HUDEP-2 (cell line): ENCODE measurements around the gene BHLHE40.

Experiments used
- DNase-seq, 76 experiments: peaks; one replicate each; lab custom pipeline; 2025; ENCODE audit not compliant: unreplicated experiment in 76 of 76; lab: John Stamatoyannopoulos, UW

The BHLHE40 gene

GRCh38 chr3:5015056-5015455 lies 35.8 kb downstream of the BHLHE40 start:
- DNase-seq = no peak

DNA sequence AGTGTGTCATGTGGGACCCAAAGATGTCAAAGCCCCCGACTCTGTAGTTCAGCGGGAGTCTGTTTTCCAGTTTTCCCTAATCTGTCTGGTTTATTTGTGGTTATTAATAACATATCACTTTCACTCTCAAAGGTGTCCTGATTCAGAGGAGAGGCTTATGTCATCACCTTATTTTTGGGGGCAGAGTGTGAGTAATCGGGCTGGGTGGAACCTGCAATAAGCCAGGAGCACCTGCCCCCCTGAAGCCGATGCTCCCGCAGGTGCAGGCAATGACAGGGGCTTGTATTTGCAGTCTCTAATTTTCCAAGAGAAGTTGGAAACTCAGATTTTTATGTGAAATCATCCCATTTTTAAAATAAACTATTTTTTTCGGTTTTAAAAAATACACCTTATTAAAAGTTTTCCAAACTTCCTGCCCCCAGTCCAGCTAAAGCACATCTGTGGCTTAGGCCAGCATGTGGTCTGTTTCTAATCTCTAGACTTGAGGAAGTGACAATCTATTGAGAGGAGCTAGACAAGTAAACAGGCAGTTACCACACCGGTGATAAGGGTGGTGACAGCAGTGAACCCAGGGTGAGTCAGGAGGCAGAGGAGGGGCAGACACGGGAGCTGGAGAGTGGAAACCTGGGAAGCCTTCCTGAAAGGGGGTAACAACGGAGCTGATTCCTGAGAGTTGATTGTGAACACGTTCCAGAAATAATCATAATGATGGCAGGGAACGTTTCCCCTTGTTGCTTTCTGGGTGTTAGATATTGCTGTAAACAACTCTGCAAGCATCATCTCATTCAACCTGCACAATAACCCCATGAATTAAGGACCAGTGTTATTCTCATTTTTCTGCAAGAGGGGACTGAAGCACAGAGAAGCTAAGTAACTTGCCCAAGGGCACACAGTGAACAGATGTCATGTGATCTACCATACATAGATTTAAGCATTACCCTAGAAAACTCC lies 37.2 kb downstream of the BHLHE40 start:
- peak in 51 of 76 experiments; percentile 2 to 74 (median 28) for DNase-seq

DNA sequence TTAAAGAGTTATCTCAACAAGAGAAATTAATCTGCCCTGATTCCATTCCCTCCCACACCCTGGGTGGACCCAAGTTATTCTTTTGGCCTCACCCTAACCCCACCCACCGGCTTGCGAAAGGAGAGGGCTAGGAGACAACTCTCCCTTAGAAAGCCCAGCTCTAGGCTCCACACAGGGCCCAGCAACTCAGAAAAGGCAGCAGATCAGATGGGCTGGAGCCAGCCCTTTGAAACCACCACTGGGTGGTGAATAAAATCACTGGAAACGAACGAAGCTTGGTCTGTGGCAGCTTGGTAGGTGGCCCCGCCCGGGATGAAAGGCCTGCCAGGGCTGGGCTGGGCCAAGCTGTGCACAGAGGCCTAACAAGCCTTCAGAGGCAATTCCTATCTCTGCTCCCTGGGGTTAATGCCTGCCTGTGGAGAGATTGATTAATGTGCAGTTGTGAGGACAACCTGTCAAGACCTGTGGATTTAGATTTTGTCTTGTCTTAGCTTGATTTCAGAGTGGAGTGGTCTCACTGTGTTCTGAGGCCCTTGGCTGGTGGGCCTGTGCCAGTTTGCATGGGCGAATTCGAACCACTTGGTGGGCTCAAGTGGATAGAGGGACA lies 38.8 kb downstream of the BHLHE40 start:
- DNase-seq = peak in 72 of 76 experiments; percentile 25 to 84 (median 60)

DNA sequence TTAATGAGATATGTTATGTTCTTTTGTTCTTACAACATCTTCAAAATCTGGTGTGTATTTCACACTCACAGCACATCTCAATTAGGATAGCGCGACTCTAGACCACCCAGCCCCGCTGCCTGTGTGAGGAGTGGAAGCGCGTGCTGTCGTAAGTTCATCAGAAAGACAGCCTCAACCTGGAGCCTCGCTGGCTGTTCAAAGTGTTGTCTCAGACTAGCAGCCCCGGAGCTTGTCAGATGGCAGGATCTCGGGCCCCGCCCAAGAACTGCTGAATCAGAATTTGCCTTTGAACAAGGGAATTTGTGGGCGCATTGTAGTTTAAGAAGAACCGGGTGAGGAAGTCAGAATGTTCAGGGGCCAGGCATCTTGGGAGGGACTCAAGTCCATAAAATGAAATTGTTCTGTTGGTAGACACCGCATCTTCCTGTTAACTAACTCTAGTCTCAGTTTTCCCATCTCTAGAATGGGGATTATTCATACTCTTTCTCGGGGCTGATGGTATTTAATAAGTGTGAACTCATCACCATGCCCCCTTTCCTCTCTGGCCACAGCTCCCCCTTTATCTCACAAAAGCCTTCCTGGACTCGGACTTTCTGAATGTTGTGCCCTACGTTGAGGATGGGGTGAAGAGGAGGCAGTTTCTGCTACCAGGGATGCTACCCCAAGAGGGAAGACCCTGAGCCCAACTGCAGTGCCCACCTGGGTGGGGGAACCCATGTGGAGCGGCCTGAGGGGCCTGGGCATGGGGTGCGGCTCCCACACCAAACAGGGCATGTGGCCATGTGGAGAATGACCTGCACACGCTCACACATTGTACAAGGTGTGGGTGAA lies 40.4 kb downstream of the BHLHE40 start:
- DNase-seq = peak in 59 of 76 experiments; percentile 7 to 70 (median 43)

GRCh38 chr3:5020242-5020722 lies 41.0 kb downstream of the BHLHE40 start:
- DNase-seq = no peak

GRCh38 chr3:5021116-5022092 lies 42.2 kb downstream of the BHLHE40 start:
- no peak for DNase-seq

- DNase-seq = no peak
These were observed 43.1 kb downstream of the BHLHE40 start for GRCh38 chr3:5022187-5022965.

- DNase-seq = no peak
These were observed 43.9 kb downstream of the BHLHE40 start for GRCh38 chr3:5022966-5023776.

- DNase-seq = no peak
These were observed 44.6 kb downstream of the BHLHE40 start for GRCh38 chr3:5023777-5024346.

DNA sequence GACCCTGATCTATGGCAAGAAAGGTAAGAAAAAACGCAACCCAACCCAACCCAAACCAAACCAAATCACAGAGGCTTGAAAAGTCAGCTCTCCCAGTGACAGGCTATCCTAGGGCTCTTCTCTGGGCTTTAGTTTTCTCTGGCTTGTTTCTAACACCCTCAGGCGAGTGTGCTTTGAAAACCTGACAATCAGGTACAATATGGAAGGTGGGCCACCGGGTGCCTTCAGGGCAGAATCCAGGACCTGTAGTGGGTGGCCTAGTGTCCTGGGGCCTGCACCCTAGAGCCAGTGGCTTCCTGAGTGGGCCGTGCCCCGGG lies 46.8 kb downstream of the BHLHE40 start:
- DNase-seq = no peak

DNA sequence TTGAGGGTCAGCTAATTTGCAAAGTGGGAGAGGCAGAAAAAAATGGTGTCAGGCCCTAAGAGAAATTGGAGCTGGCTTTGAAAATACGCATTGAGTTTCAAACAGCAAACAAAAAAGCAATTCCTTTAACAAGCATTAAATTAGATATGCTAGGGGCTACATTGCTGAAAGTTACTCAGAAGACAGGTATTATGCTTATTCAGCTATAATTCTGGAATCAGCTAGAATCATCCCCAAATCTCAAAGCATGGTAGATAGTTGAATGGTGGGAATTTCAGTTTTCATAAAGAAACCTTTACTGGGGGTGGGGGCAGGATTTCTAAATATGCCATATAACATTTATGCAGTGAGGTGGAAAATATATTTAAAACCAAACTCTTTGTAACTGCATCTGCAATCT lies 50.5 kb downstream of the BHLHE40 start:
- no peak for DNase-seq

- DNase-seq = no peak
These were observed 50.9 kb downstream of the BHLHE40 start for GRCh38 chr3:5030152-5030551.

GRCh38 chr3:5032844-5033243 lies 53.6 kb downstream of the BHLHE40 start:
- no peak for DNase-seq
